IMR-90 (cell line): Measurements from ENCODE around the gene RBMS3. TPM values are rescaled to one million over a fixed set of nuclear protein-coding genes. Genes with fewer than 3 reads are reported as not detected.

Experiments
- ATAC-seq: fragments of 200-7000 bp; cut with Tn5 transposase; 2 replicates; pipeline ENCODE4 v1.9.1; 2020; ENCODE audit warnings: low read depth, mild to moderate bottlenecking, moderate library complexity
- BruUV-seq: library from RNA; stranded (reverse); fragments of 400-500 nt; replicated peaks from 2 replicates; lab custom pipeline; 2021; lab: Mats Ljungman, UMichigan
- CTCF ChIA-PET: fragments of 300-600 bp; formaldehyde crosslinking; extraction: SDS; loops from one replicate; lab custom pipeline; 2021; ENCODE audit warnings: antibody characterized with exemption; lab: Yijun Ruan, JAX
- POLR2A ChIA-PET: fragments of 300-600 bp; sonication (Branson Sonifier 250); formaldehyde crosslinking; loops from one replicate; lab custom pipeline; 2022; ENCODE audit warnings: antibody characterized with exemption; ENCODE audit not compliant: unreplicated experiment; lab: Charles Lee
- DNase-seq: peaks from one replicate; pipeline ENCODE4 v3.0.0; 2013
- H2AFZ ChIP-seq: replicated peaks from 2 replicates; pipeline ENCODE3; 2013; ENCODE audit warnings: low read length, mild to moderate bottlenecking; ENCODE audit not compliant: poor library complexity
- H2AK5ac ChIP-seq: 2 replicates; pipeline ENCODE4 v1.6.1; 2013; ENCODE audit warnings: low read depth, low read length, inconsistent platforms
- H2AK9ac ChIP-seq: replicated peaks from 2 replicates; pipeline ENCODE3; 2013; ENCODE audit warnings: mild to moderate bottlenecking, low read depth, low read length, moderate library complexity; ENCODE audit not compliant: poor library complexity
- H2BK120ac ChIP-seq: 2 replicates; pipeline ENCODE4 v1.6.1; 2013; ENCODE audit warnings: low read depth, low read length, inconsistent platforms
- H2BK15ac ChIP-seq: 3 replicates; pipeline ENCODE4 v1.6.1; 2013; ENCODE audit warnings: low read depth, low read length, inconsistent platforms
- H2BK20ac ChIP-seq: 2 replicates; pipeline ENCODE4 v1.6.1; 2013; ENCODE audit warnings: low read depth, mild to moderate bottlenecking, inconsistent platforms, low read length, moderate library complexity
- H2BK5ac ChIP-seq: 2 replicates; pipeline ENCODE4 v1.6.1; 2013; ENCODE audit warnings: mild to moderate bottlenecking, low read depth, low read length, inconsistent platforms; ENCODE audit not compliant: poor library complexity, severe bottlenecking
- H3K14ac ChIP-seq: replicated peaks from 2 replicates; pipeline ENCODE4 v1.6.1; 2013; ENCODE audit warnings: low read depth, low read length, inconsistent platforms
- H3K18ac ChIP-seq: 2 replicates; pipeline ENCODE4 v1.6.1; 2013; ENCODE audit warnings: low read depth, low read length, control low read depth
- H3K23ac ChIP-seq: 2 replicates; pipeline ENCODE4 v1.6.1; 2013; ENCODE audit warnings: low read depth, low read length, inconsistent platforms
- H3K27ac ChIP-seq: 2 replicates; pipeline ENCODE4 v1.5.1; 2013; ENCODE audit warnings: mild to moderate bottlenecking, control low read depth, low read length; ENCODE audit not compliant: insufficient read depth
- H3K27me3 ChIP-seq: 2 replicates; pipeline ENCODE4 v1.6.1; 2013; ENCODE audit warnings: low read length; ENCODE audit not compliant: control insufficient read depth, insufficient read depth
- H3K36me3 ChIP-seq: 2 replicates; pipeline ENCODE4 v1.6.1; 2013; ENCODE audit warnings: low read length, mixed read lengths; ENCODE audit not compliant: control insufficient read depth, insufficient read depth
- H3K4ac ChIP-seq: 2 replicates; pipeline ENCODE4 v1.6.1; 2013; ENCODE audit warnings: low read depth, low read length, inconsistent platforms
- H3K4me1 ChIP-seq: 2 replicates; pipeline ENCODE4 v1.6.1; 2013; ENCODE audit warnings: low read length, mixed read lengths; ENCODE audit not compliant: control insufficient read depth, insufficient read depth
- H3K4me2 ChIP-seq: 2 replicates; pipeline ENCODE4 v1.6.1; 2013; ENCODE audit warnings: low read depth, mild to moderate bottlenecking, control low read depth, low read length, moderate library complexity
- H3K4me3 ChIP-seq: 2 replicates; pipeline ENCODE4 v1.5.1; 2013; ENCODE audit warnings: low read depth, mild to moderate bottlenecking, control low read depth, low read length, moderate library complexity; ENCODE audit not compliant: insufficient read depth
- H3K56ac ChIP-seq: 2 replicates; pipeline ENCODE4 v1.6.1; 2013; ENCODE audit warnings: low read length, inconsistent platforms; ENCODE audit not compliant: insufficient read depth; ENCODE audit errors: extremely low read depth
- H3K79me1 ChIP-seq, 2 experiments: 2 replicates each; pipeline ENCODE4 v1.6.1; 2013; ENCODE audit warnings: low read length in 2 of 2, inconsistent platforms in 1 of 2, low read depth in 1 of 2
- H3K9ac ChIP-seq: 2 replicates; pipeline ENCODE4 v1.6.1; 2013; ENCODE audit warnings: low read depth, low read length, control low read depth
- H3K9me1 ChIP-seq: 2 replicates; pipeline ENCODE4 v1.6.1; 2013; ENCODE audit warnings: low read length, inconsistent platforms; ENCODE audit not compliant: insufficient read depth
- H3K9me3 ChIP-seq: 2 replicates; pipeline ENCODE4 v1.6.1; 2013; ENCODE audit warnings: low read length; ENCODE audit not compliant: control insufficient read depth, insufficient read depth
- H4K20me1 ChIP-seq: 2 replicates; pipeline ENCODE4 v1.6.1; 2013; ENCODE audit warnings: low read length, inconsistent platforms; ENCODE audit not compliant: insufficient read depth
- H4K5ac ChIP-seq: 2 replicates; pipeline ENCODE4 v1.6.1; 2013; ENCODE audit warnings: mild to moderate bottlenecking, low read depth, low read length, control low read depth
- H4K8ac ChIP-seq, 2 experiments: 2 replicates each; pipeline ENCODE4 v1.6.1; 2013; ENCODE audit warnings: low read depth in 2 of 2, low read length in 2 of 2, control low read depth in 1 of 2, inconsistent platforms in 1 of 2
- H4K91ac ChIP-seq: 2 replicates; pipeline ENCODE4 v1.6.1; 2013; ENCODE audit warnings: low read depth, low read length, inconsistent platforms; ENCODE audit not compliant: insufficient read depth
- BHLHE40 ChIP-seq: fragments of 150-350 bp; IDR thresholded peaks from 2 replicates; pipeline ENCODE4 v1.6.1; 2016; ENCODE audit warnings: mild to moderate bottlenecking, low read depth, low read length
- CEBPB ChIP-seq: IDR thresholded peaks from 2 replicates; pipeline ENCODE4 v1.6.1; 2012; ENCODE audit warnings: low read depth, low read length, improper control_type of control experiment
- CHD1 ChIP-seq: IDR thresholded peaks from 2 replicates; pipeline ENCODE4 v1.6.1; 2012; ENCODE audit warnings: low read depth, low read length, improper control_type of control experiment
- FOS ChIP-seq: fragments of 150-350 bp; IDR thresholded peaks from 2 replicates; pipeline ENCODE4 v1.6.1; 2016; ENCODE audit warnings: low read depth, low read length
- MAFK ChIP-seq: IDR thresholded peaks from 2 replicates; pipeline ENCODE4 v1.6.1; 2012; ENCODE audit warnings: low read depth, low read length, improper control_type of control experiment
- MAZ ChIP-seq: IDR thresholded peaks from 2 replicates; pipeline ENCODE4 v1.6.1; 2012; ENCODE audit warnings: low read depth, mild to moderate bottlenecking, low read length, improper control_type of control experiment, moderate library complexity, borderline replicate concordance
- MXI1 ChIP-seq: IDR thresholded peaks from 2 replicates; pipeline ENCODE4 v1.6.1; 2012; ENCODE audit warnings: low read depth, mild to moderate bottlenecking, low read length, moderate library complexity, borderline replicate concordance
- NFE2L2 ChIP-seq: fragments of 150-350 bp; IDR thresholded peaks from 2 replicates; pipeline ENCODE4 v1.6.1; 2016; ENCODE audit warnings: low read depth, mild to moderate bottlenecking, low read length
- POLR2A ChIP-seq: IDR thresholded peaks from 2 replicates; pipeline ENCODE4 v1.6.1; 2012; ENCODE audit warnings: mild to moderate bottlenecking, low read depth, low read length
- RAD21 ChIP-seq: IDR thresholded peaks from 2 replicates; pipeline ENCODE4 v1.6.1; 2012; ENCODE audit warnings: low read length, improper control_type of control experiment
- RCOR1 ChIP-seq: IDR thresholded peaks from 2 replicates; pipeline ENCODE4 v1.6.1; 2012; ENCODE audit warnings: mild to moderate bottlenecking, low read length, improper control_type of control experiment; ENCODE audit not compliant: insufficient replicate concordance
- RFX5 ChIP-seq: IDR thresholded peaks from 2 replicates; pipeline ENCODE4 v1.8.0; 2012; ENCODE audit warnings: low read depth, mild to moderate bottlenecking, low read length, moderate library complexity
- SMC3 ChIP-seq: fragments of 150-350 bp; IDR thresholded peaks from 2 replicates; pipeline ENCODE4 v1.6.1; 2016; ENCODE audit warnings: low read depth, mild to moderate bottlenecking, antibody characterized with exemption, low read length, moderate library complexity
- WGBS, 2 experiments: methylation state at CpG; one replicate each; pipeline versions ENCODE4 v1.1.5 to v1.1.7; 2013; ENCODE audit warnings: missing lambda C conversion rate in 2 of 2; ENCODE audit not compliant: insufficient read length in 1 of 2; ENCODE audit errors: extremely low coverage in 2 of 2; 5-methylcytosine and 5-hydroxymethylcytosine counted together
- dilution Hi-C: fragments of 300-500 bp; cut with HindIII; formaldehyde crosslinking; loops from one replicate; pipeline ENCODE4 v1.14.3; 2018; ENCODE audit warnings: low sequenced_read_pairs; ENCODE audit not compliant: unreplicated experiment
- in situ Hi-C: fragments of 300-500 bp; cut with MboI; formaldehyde crosslinking; loops from 3 replicates; pipeline ENCODE4 v1.14.3; 2019; ENCODE audit warnings: low sequenced_read_pairs, inconsistent platforms, mixed read lengths
- intact Hi-C: fragments of 100-400 bp; cut with micrococcal nuclease; formaldehyde crosslinking; loops from 2 replicates; pipeline ENCODE4 v1.10.0; 2022
- polyA plus RNA-seq, 3 experiments: library from polyadenylated mRNA; depleted of rRNA; stranded (reverse); fragments of >200 nt; gene quantifications; 2 replicates each; pipeline ENCODE4 v1.2.3, GENCODE V29; 2012; ENCODE audit warnings: low replicate concordance in 1 of 3
- total RNA-seq: library from RNA; depleted of rRNA; stranded (reverse); fragments of >200 nt; gene quantifications from 2 replicates; pipeline ENCODE4 v1.2.3, GENCODE V29; 2012
- TF ChIP-seq, protein P1 (sequence below): fragments of 150-350 bp; IDR thresholded peaks from 2 replicates; pipeline ENCODE4 v1.6.1; 2016; ENCODE audit warnings: low read depth, mild to moderate bottlenecking, low read length, moderate library complexity, borderline replicate concordance
- TF ChIP-seq, protein P2 (sequence below): fragments of 150-350 bp; IDR thresholded peaks from 2 replicates; pipeline ENCODE4 v1.6.1; 2017; ENCODE audit warnings: mild to moderate bottlenecking, antibody characterized with exemption, low read length, low read depth
- TF ChIP-seq, protein P3 (sequence below): conservative IDR thresholded peaks from 2 replicates; pipeline ENCODE4 v1.5.1; 2012; ENCODE audit warnings: mild to moderate bottlenecking, low read depth, low read length, improper control_type of control experiment

RBMS3 gene
- total and polyA plus RNA-seq, 2 of the 4 experiments (the other 2 are of a cell fraction), result 15.2 to 127 TPM

DNA sequence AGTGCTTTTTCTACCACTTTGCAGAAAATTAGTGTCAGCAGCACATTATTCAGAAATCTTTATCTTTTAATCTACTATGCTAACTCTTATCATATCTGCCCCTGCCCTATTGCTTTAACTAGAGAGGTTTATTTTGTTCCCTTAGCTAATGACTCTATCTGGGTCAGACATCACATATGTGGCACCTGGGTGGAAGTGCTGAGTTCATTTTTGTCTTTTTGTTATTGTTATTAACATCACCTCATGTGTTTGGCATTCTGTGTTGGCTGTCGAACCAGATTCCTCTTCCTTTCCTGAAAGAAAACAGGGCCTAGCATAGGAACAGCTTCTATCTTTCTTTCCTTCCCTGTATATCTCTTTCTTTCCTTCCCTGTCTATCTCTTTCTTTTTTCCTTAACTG lies 100.7 kb downstream of the RBMS3 start:
- ATAC-seq (no peak), DNase-seq (peak; percentile 51)
- no CpG with 5 or more reads among the region's 1 CpG for WGBS, 2 experiments
- Histone ChIP-seq H4K5ac (no peak overlapping the region), H3K14ac (no peak overlapping the region), H3K56ac (no peak overlapping the region), H4K8ac (no peak overlapping the region), H4K20me1 (no peaks in the 10 kb centered on the region), H2AK9ac (no peak overlapping the region), H2BK120ac (no peak overlapping the region), H2BK5ac (no peak overlapping the region), H3K27ac (no peak overlapping the region), H2AFZ (no peak overlapping the region), H3K4ac (no peak overlapping the region), H3K9me3 (no peaks in the 10 kb centered on the region), H4K91ac (no peak overlapping the region), H3K4me3 (no peak overlapping the region), H3K79me1 (peaks cover 36 to 49% of the 10 kb centered on the region in 2 experiments), H3K18ac (no peak overlapping the region), H3K27me3 (no peaks in the 10 kb centered on the region), H3K9ac (no peak overlapping the region), H2BK15ac (no peak overlapping the region), H3K4me1 (peaks cover 3% of the 10 kb centered on the region; the same call in 1 of the 2 replicates), H3K4me2 (no peak overlapping the region), H2BK20ac (no peak overlapping the region), H3K36me3 (peaks cover 2% of the 10 kb centered on the region; the same call in 1 of the 2 replicates), H3K23ac (no peak overlapping the region), H3K9me1 (0 out of 2 replicates have a peak, but pooled peaks cover 3% of the 10 kb centered on the region), H2AK5ac (no peak overlapping the region)
- intact Hi-C loops, result no loop called here
- BruUV-seq, result no TSS peak
- ChIA-PET POLR2A (no interaction called here), CTCF (no interaction called here)
- no peak for TF ChIP-seq CEBPB
- no peak for TF ChIP-seq RAD21
- TF ChIP-seq MAZ, result no peak
- no peak for TF ChIP-seq BHLHE40
- no peak for TF ChIP-seq CHD1
- TF ChIP-seq POLR2A, result no peak
- no peak for TF ChIP-seq RCOR1
- no peak for TF ChIP-seq FOS
- no peak for TF ChIP-seq MXI1
- no peak for TF ChIP-seq SMC3
- no peak for TF ChIP-seq MAFK
- no peak for TF ChIP-seq RFX5
- TF ChIP-seq NFE2L2, result no peak
- TF ChIP-seq, protein P1, sequence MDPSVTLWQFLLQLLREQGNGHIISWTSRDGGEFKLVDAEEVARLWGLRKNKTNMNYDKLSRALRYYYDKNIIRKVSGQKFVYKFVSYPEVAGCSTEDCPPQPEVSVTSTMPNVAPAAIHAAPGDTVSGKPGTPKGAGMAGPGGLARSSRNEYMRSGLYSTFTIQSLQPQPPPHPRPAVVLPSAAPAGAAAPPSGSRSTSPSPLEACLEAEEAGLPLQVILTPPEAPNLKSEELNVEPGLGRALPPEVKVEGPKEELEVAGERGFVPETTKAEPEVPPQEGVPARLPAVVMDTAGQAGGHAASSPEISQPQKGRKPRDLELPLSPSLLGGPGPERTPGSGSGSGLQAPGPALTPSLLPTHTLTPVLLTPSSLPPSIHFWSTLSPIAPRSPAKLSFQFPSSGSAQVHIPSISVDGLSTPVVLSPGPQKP, result no peak
- TF ChIP-seq, protein P2, sequence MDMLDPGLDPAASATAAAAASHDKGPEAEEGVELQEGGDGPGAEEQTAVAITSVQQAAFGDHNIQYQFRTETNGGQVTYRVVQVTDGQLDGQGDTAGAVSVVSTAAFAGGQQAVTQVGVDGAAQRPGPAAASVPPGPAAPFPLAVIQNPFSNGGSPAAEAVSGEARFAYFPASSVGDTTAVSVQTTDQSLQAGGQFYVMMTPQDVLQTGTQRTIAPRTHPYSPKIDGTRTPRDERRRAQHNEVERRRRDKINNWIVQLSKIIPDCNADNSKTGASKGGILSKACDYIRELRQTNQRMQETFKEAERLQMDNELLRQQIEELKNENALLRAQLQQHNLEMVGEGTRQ, result no peak
- TF ChIP-seq, protein P3, sequence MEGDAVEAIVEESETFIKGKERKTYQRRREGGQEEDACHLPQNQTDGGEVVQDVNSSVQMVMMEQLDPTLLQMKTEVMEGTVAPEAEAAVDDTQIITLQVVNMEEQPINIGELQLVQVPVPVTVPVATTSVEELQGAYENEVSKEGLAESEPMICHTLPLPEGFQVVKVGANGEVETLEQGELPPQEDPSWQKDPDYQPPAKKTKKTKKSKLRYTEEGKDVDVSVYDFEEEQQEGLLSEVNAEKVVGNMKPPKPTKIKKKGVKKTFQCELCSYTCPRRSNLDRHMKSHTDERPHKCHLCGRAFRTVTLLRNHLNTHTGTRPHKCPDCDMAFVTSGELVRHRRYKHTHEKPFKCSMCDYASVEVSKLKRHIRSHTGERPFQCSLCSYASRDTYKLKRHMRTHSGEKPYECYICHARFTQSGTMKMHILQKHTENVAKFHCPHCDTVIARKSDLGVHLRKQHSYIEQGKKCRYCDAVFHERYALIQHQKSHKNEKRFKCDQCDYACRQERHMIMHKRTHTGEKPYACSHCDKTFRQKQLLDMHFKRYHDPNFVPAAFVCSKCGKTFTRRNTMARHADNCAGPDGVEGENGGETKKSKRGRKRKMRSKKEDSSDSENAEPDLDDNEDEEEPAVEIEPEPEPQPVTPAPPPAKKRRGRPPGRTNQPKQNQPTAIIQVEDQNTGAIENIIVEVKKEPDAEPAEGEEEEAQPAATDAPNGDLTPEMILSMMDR, result no peak
- dilution Hi-C loops, result no loop called here
- in situ Hi-C loops, result no loop called here
